Tibial nerve (tissue), 4 donors: ENCODE results near the gene SLC29A3. TPM values are rescaled to one million over a fixed set of nuclear protein-coding genes. Genes with fewer than 3 reads are reported as not detected.

Experiments
- DNase-seq, 2 donors: peaks; one replicate each; pipeline ENCODE4 v3.0.0-alpha.2; 2019; ENCODE audit warnings: low spot score in 2 of 2
- H3K27ac ChIP-seq, 4 donors: fragments of 200-600 bp; sonication (generic) in 3 of 4; one replicate each; pipeline ENCODE4 v1.5.1; 2017 to 2019; ENCODE audit warnings: mild to moderate bottlenecking in 1 of 4
- H3K27me3 ChIP-seq, 2 donors: fragments of 200-600 bp; sonication (generic) in 1 of 2; one replicate each; pipeline versions ENCODE4 v1.5.1 to v1.6.0; 2017 to 2019
- H3K36me3 ChIP-seq, 3 donors: fragments of 200-600 bp; sonication (generic); one replicate each; pipeline ENCODE4 v1.5.1; 2018 to 2019
- H3K4me1 ChIP-seq, 4 donors: fragments of 200-600 bp; sonication (generic) in 3 of 4; one replicate each; pipeline ENCODE4 v1.5.1; 2017 to 2019
- H3K4me3 ChIP-seq, 4 donors: fragments of 200-600 bp; sonication (generic) in 3 of 4; one replicate each; pipeline ENCODE4 v1.5.1; 2017 to 2019; ENCODE audit warnings: mild to moderate bottlenecking in 1 of 4, moderate library complexity in 1 of 4
- H3K9me3 ChIP-seq, 4 donors: fragments of 200-600 bp; sonication (generic) in 3 of 4; one replicate each; pipeline ENCODE4 v1.5.1; 2017 to 2019
- CTCF ChIP-seq, 5 experiments: fragments of 200-600 bp in 3 of 5; fragments of 450-650 bp in 2 of 5; sonication (generic) in 3 of 5; IDR thresholded peaks; one replicate each; pipeline ENCODE4 v1.5.1; 2016 to 2019; ENCODE audit warnings: antibody characterized with exemption in 5 of 5, mild to moderate bottlenecking in 3 of 5, moderate library complexity in 2 of 5
- EP300 ChIP-seq, 2 donors: sonication (generic); formaldehyde crosslinking; IDR thresholded peaks; one replicate each; pipeline ENCODE4 v1.6.1; 2017; ENCODE audit warnings: antibody characterized with exemption in 2 of 2, mild to moderate bottlenecking in 1 of 2
- POLR2A ChIP-seq, 2 donors: fragments of 450-650 bp; IDR thresholded peaks; one replicate each; pipeline ENCODE4 v1.6.1; 2017; ENCODE audit warnings: antibody characterized with exemption in 2 of 2, mild to moderate bottlenecking in 2 of 2, moderate library complexity in 2 of 2
- WGBS, 2 donors: methylation state at CpG; one replicate each; pipeline ENCODE4 v1.1.5; 2018; 5-methylcytosine and 5-hydroxymethylcytosine counted together
- total RNA-seq, 4 donors: library from RNA; depleted of rRNA; stranded (reverse); fragments of >200 nt; gene quantifications; one replicate each; pipeline ENCODE4 v1.1.0, GENCODE V29; 2016

The SLC29A3 gene
- total RNA-seq, 4 donors from 2014 or later: 6.5 to 10.1 (median 7.4) TPM

GRCh38 chr10:71409516-71410104, 90.6 kb downstream of the SLC29A3 start:
- H3K4me3 ChIP-seq: no peak overlapping the region
- H3K27me3 ChIP-seq: no peaks in the 10 kb centered on the region
- DNase-seq: no peak
- H3K9me3 ChIP-seq: peaks cover 0 to 24% (median 0%) of the 10 kb centered on the region in 4 donors
- no peaks in the 10 kb centered on the region for H3K36me3 ChIP-seq
- no peak overlapping the region for H3K27ac ChIP-seq
- TF ChIP-seq EP300 (IDR thresholded peaks at IDR 0.05) (no peak), CTCF (IDR thresholded peaks at IDR 0.05) (no peak), POLR2A (IDR thresholded peaks at IDR 0.05) (no peak)
- no peaks in the 10 kb centered on the region for H3K4me1 ChIP-seq
- WGBS, 2 donors: 31 to 61% methylated on average over 2 to 3 of the region's 3 CpGs

Other genes with a start within 250 kb of the SLC29A3 start
- gene UNC5B, start 106.7 kb upstream of the SLC29A3 start, total RNA-seq: 1 to 10 TPM; 3.3 to 7.0 (median 5.9) TPM
- 10 to 100 TPM; 13.8 to 20.1 (median 17.3) TPM for gene CDH23, start 77.7 kb downstream of the SLC29A3 start, total RNA-seq